GM23338 (cell line): ENCODE data around the gene FARP1. TPM values are rescaled to one million over a fixed set of nuclear protein-coding genes. Genes with fewer than 3 reads are reported as not detected.

Experiments
- ATAC-seq: fragments of 200-7000 bp; cut with Tn5 transposase; 3 replicates; pipeline ENCODE4 v1.9.1; 2020
- DNase-seq: peaks from one replicate; pipeline ENCODE4 v3.0.0-alpha.2; 2015; ENCODE audit warnings: low spot score
- H2AFZ ChIP-seq: fragments of 200-600 bp; sonication (generic); 2 replicates; pipeline ENCODE4 v1.8.0; 2016; ENCODE audit warnings: antibody characterized with exemption, mild to moderate bottlenecking, moderate library complexity
- H3F3A ChIP-seq: fragments of 200-600 bp; sonication (generic); replicated peaks from 2 replicates; pipeline ENCODE4 v1.8.0; 2017; ENCODE audit warnings: antibody characterized with exemption, mixed run types, low read depth
- H3K27ac ChIP-seq: fragments of 200-600 bp; sonication (generic); 2 replicates; pipeline ENCODE4 v1.6.1; 2016; ENCODE audit warnings: low read depth
- H3K27me3 ChIP-seq: fragments of 200-600 bp; sonication (generic); 2 replicates; pipeline ENCODE4 v1.8.0; 2016; ENCODE audit warnings: mild to moderate bottlenecking, mixed run types, moderate library complexity; ENCODE audit not compliant: insufficient read depth
- H3K36me3 ChIP-seq: fragments of 200-600 bp; sonication (generic); 2 replicates; pipeline ENCODE4 v1.8.0; 2016; ENCODE audit warnings: mild to moderate bottlenecking; ENCODE audit not compliant: insufficient read depth
- H3K4me1 ChIP-seq: fragments of 200-600 bp; sonication (generic); 2 replicates; pipeline ENCODE4 v1.8.0; 2016; ENCODE audit warnings: mild to moderate bottlenecking, moderate library complexity; ENCODE audit not compliant: insufficient read depth
- H3K4me2 ChIP-seq: fragments of 200-600 bp; sonication (generic); 2 replicates; pipeline ENCODE4 v1.7.1; 2017; ENCODE audit warnings: mixed run types
- H3K4me3 ChIP-seq: fragments of 200-600 bp; sonication (generic); 2 replicates; pipeline ENCODE4 v1.6.1; 2016; ENCODE audit warnings: mixed run types
- H3K79me2 ChIP-seq: fragments of 200-600 bp; sonication (generic); replicated peaks from 2 replicates; pipeline ENCODE4 v1.8.0; 2017; ENCODE audit warnings: mild to moderate bottlenecking; ENCODE audit not compliant: insufficient read depth
- H3K9me2 ChIP-seq: fragments of 200-600 bp; sonication (generic); 2 replicates; pipeline ENCODE4 v1.8.0; 2017; ENCODE audit not compliant: insufficient read depth
- H4K20me1 ChIP-seq: fragments of 200-600 bp; sonication (generic); replicated peaks from 2 replicates; pipeline ENCODE4 v1.8.0; 2017; ENCODE audit warnings: mild to moderate bottlenecking; ENCODE audit not compliant: insufficient read depth
- H3K27ac Mint-ChIP-seq: 2 replicates; pipeline ENCODE4 v1.8.0; 2020; ENCODE audit warnings: inconsistent platforms, mild to moderate bottlenecking, moderate library complexity, mixed read lengths
- H3K27me3 Mint-ChIP-seq: 3 replicates; pipeline ENCODE4 v1.8.0; 2022; ENCODE audit warnings: low read depth, mild to moderate bottlenecking, moderate library complexity, mixed read lengths, inconsistent platforms; ENCODE audit not compliant: insufficient read depth, poor library complexity
- H3K36me3 Mint-ChIP-seq: 3 replicates; pipeline ENCODE4 v1.8.0; 2021; ENCODE audit warnings: low read depth, mild to moderate bottlenecking, inconsistent platforms, moderate library complexity, mixed read lengths
- H3K4me1 Mint-ChIP-seq: 3 replicates; pipeline ENCODE4 v1.8.0; 2020; ENCODE audit warnings: mild to moderate bottlenecking, inconsistent platforms, mixed read lengths
- H3K4me3 Mint-ChIP-seq: 3 replicates; pipeline ENCODE4 v1.8.0; 2021; ENCODE audit warnings: moderate library complexity, mild to moderate bottlenecking, inconsistent platforms, mixed read lengths
- H3K9me3 Mint-ChIP-seq: 3 replicates; pipeline ENCODE4 v1.8.0; 2020; ENCODE audit warnings: moderate library complexity, mild to moderate bottlenecking, inconsistent platforms, mixed read lengths
- CREB1 ChIP-seq: fragments of 250-450 bp; sonication (Bioruptor Pico); IDR thresholded peaks from 2 replicates; pipeline ENCODE4 v1.5.0; 2020; ENCODE audit warnings: low read depth, mild to moderate bottlenecking, moderate library complexity
- CTCF ChIP-seq, 2 experiments: fragments of 200-600 bp in 1 of 2; sonication (generic) in 1 of 2; conservative IDR thresholded peaks; 2 replicates each; pipeline versions ENCODE4 v1.5.1 to v1.6.1; 2016 to 2017; ENCODE audit warnings: antibody characterized with exemption in 2 of 2, low read depth in 2 of 2, mild to moderate bottlenecking in 2 of 2, moderate library complexity in 1 of 2
- ETS1 ChIP-seq: IDR thresholded peaks from 2 replicates; pipeline ENCODE4 v1.6.1; 2016; ENCODE audit warnings: antibody characterized with exemption
- EZH2 ChIP-seq: fragments of 200-600 bp; sonication (generic); IDR thresholded peaks from one replicate; pipeline ENCODE4 v1.8.0; 2017; ENCODE audit warnings: antibody characterized with exemption, mild to moderate bottlenecking, low read depth; ENCODE audit not compliant: unreplicated experiment
- EZH2phosphoT487 ChIP-seq: fragments of 200-600 bp; sonication (generic); IDR thresholded peaks from one replicate; pipeline ENCODE4 v1.8.1; 2018; ENCODE audit warnings: antibody characterized with exemption; ENCODE audit not compliant: unreplicated experiment
- JUNB ChIP-seq: IDR thresholded peaks from one replicate; pipeline ENCODE4 v1.6.1; 2016; ENCODE audit warnings: antibody characterized with exemption; ENCODE audit not compliant: unreplicated experiment
- NANOG ChIP-seq: IDR thresholded peaks from 2 replicates; pipeline ENCODE4 v1.6.1; 2016; ENCODE audit warnings: antibody characterized with exemption, borderline replicate concordance
- POLR2AphosphoS5 ChIP-seq: IDR thresholded peaks from 2 replicates; pipeline ENCODE4 v1.6.1; 2016; ENCODE audit warnings: antibody characterized with exemption, low read depth
- REST ChIP-seq: IDR thresholded peaks from one replicate; pipeline ENCODE4 v1.6.1; 2018; ENCODE audit warnings: antibody characterized with exemption; ENCODE audit not compliant: unreplicated experiment
- STAT1 ChIP-seq: IDR thresholded peaks from one replicate; pipeline ENCODE4 v1.6.1; 2016; ENCODE audit warnings: antibody characterized with exemption; ENCODE audit not compliant: unreplicated experiment
- ZNF114 ChIP-seq: fragments of 250-450 bp; sonication (Bioruptor Pico); IDR thresholded peaks from 2 replicates; pipeline ENCODE4 v1.5.0; 2020; ENCODE audit warnings: mild to moderate bottlenecking, moderate library complexity
- ZNF331 ChIP-seq: fragments of 250-450 bp; sonication (Bioruptor Pico); IDR thresholded peaks from 2 replicates; pipeline ENCODE4 v1.5.0; 2020; ENCODE audit warnings: low read depth, mild to moderate bottlenecking, moderate library complexity
- ZNF462 ChIP-seq: fragments of 250-450 bp; sonication (Bioruptor Pico); IDR thresholded peaks from 2 replicates; pipeline ENCODE4 v1.5.0; 2020; ENCODE audit warnings: mild to moderate bottlenecking, moderate library complexity
- polyA plus RNA-seq: library from polyadenylated mRNA; unstranded; fragments of >200 nt; fragmentation: Nextera tagmentation; extraction: Ambion mirVana; gene quantifications from 2 replicates; pipeline ENCODE4 v1.2.1, GENCODE V29; 2016
- total RNA-seq: library from RNA; depleted of rRNA; stranded (reverse); fragments of >200 nt; shearing (Covaris generic); gene quantifications from 2 replicates; pipeline ENCODE4 v1.2.3, GENCODE V29; 2014

Gene FARP1
- total and polyA plus RNA-seq, 2 experiments from 2014 or later, result 53.6 to 82.5 TPM

- no peak overlapping the region for H2AFZ ChIP-seq
- H3F3A ChIP-seq, result no peaks in the 10 kb centered on the region
- no peaks in the 10 kb centered on the region for H3K36me3 ChIP-seq
- no peaks in the 10 kb centered on the region for H3K36me3 Mint-ChIP-seq
- H3K79me2 ChIP-seq, result peaks cover 74% of the 10 kb centered on the region
- no peak overlapping the region for H3K4me3 Mint-ChIP-seq
- peak; percentile 35 for DNase-seq
- no peak overlapping the region for H3K4me3 ChIP-seq
- TF ChIP-seq CTCF (conservative IDR thresholded peaks at IDR 0.05; ENCODE audit: low read depth in 2 of 2) (no peak), NANOG (no peak), ZNF331 (CRISPR knock-in tag) (no peak), POLR2AphosphoS5 (no peak), STAT1 (no peak), ZNF114 (no peak), ETS1 (no peak), EZH2 (no peak), JUNB (no peak), EZH2phosphoT487 (no peak), REST (no peak), ZNF462 (CRISPR knock-in tag) (no peak), CREB1 (CRISPR knock-in tag) (no peak)
- peak overlapping the region; percentile 97 for H3K27ac Mint-ChIP-seq
- ATAC-seq, result peak; percentile 18; the same call in 2 of the 3 replicates
- peaks cover 40% of the 10 kb centered on the region for H3K4me1 Mint-ChIP-seq
- no peaks in the 10 kb centered on the region for H4K20me1 ChIP-seq
- H3K4me2 ChIP-seq, result peak overlapping the region; percentile 27
- no peaks in the 10 kb centered on the region for H3K9me2 ChIP-seq
- H3K4me1 ChIP-seq, result peaks cover 46% of the 10 kb centered on the region
- peaks cover 4% of the 10 kb centered on the region for H3K27me3 Mint-ChIP-seq
- no peaks in the 10 kb centered on the region for H3K27me3 ChIP-seq
- H3K9me3 Mint-ChIP-seq, result no peaks in the 10 kb centered on the region
- peak overlapping the region; percentile 91; the same call in 1 of the 2 replicates for H3K27ac ChIP-seq
Observed at GRCh38 chr13:98273067-98273823, 130.4 kb downstream of the FARP1 start.
